Brain pericyte (primary cell): ENCODE measurements around the gene VAMP2.

Experiments
- DNase-seq: peaks from one replicate; pipeline ENCODE4 v3.0.0-alpha.2; 2012; ENCODE audit warnings: low read depth, low spot score

The VAMP2 gene, protein sequence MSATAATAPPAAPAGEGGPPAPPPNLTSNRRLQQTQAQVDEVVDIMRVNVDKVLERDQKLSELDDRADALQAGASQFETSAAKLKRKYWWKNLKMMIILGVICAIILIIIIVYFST

DNA sequence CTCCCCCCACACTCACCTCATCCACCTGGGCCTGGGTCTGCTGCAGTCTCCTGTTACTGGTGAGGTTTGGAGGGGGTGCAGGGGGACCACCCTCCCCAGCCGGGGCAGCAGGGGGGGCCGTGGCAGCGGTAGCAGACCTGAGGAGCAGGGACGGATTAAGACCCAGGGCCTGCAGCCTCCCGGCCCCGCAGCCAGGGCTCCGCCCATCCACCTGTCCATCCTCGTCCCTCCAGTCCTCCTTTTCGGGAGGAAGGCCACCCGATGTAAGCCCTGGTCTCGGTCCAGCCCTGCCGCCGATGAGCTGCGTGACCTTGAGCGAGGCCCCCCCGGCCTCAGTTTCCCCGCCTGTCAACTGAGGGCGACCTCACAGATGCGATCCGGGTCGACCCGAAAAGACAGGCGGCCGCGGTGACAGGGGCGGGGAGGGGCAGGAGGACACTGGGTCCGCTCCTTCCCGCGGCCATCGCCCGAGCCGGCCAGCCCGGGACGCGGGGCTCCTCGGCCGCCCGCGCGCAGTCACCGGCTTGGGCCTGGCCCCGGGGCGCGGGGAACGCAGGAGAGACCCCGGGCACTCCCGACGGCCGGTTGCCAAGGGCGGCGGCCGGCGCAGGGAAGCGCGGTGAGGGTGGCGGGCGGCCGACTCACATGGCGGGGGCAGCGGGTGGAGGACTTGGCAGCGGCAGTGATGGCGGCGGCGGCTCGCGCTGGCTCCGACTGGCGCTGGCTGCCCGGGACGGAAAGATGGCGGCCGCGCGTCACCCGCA lies at the start of gene VAMP2:
VAMP2 (minus strand) TSS at position 716 of the 764 bp plus-strand sequence; CDS start at position 647, 69 bp downstream.
- DNase-seq: no peak

- no peak for DNase-seq
Measured at GRCh38 chr17:8210761-8211458, 48.2 kb upstream of the VAMP2 start.

DNA sequence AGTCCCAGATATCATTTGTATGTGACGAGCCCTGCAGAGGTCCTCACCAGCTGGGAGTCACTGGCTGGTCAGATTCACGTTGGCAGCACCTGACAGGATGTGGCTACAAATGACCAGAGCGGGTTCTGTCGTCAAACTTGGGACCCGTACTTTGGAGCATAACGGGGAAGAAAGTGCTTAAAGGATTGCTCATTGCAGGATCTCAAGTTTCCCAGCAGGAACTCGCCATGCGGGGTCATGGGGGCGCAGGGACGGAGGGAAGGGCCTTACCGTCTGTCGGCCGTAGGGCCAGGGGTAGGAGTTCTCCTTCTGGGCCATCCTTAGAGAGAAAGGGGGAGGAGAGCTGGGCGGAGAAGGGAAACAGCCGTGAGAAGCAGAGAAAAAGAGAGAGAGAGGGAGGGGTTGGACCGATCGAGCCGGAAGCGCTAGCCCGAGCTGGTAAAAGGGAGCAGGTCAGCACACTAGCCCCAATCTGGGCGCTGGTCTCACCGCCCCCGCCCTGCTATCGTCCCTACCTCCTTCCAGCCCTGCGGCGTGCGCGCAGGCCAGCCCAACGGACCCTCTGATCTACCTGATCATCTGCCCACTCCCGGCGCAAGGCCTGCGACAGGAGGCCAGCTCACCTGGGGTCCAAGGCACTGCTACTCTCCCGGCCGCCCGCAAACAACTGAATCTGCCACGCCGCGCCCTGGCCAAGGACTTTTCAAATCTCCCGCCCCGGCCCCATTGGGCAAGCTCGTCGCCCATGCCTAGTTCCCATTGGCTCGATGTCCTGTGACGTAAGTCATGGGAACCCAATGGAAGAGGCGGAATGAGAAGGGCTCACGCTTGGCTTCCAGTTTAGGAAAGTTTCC lies 47.4 kb upstream of the VAMP2 start, which contains the start of gene AURKB:
AURKB (minus strand) TSS at position 669 of the 854 bp plus-strand sequence; CDS start at position 318, 351 bp downstream.
- DNase-seq: peak; percentile 72

- no peak for DNase-seq
Measured at GRCh38 chr17:8206536-8206935, 43.8 kb upstream of the VAMP2 start.

- no peak for DNase-seq
Measured at GRCh38 chr17:8204761-8205555, 42.2 kb upstream of the VAMP2 start.

- peak; percentile 72 for DNase-seq
Measured at GRCh38 chr17:8192070-8192815, 29.5 kb upstream of the VAMP2 start.

DNA sequence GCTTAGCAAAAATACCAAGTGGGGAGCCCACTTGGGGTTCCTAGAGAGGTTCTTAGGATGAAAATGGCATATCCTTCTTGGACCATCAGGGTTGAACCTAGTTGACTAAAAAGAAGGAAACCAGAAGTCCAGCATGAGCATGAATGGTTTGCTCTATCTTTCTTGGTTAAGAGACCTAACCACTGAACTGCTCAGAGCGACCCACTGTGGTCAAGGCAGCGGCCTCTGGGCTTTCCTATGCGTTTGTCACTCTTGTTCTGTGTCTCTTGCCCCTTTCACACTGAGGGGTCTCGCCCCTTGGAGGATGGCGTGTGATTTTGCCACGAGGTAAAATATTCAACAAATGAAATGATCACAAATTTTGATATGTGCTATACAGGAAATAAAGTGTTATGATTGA lies 27.8 kb upstream of the VAMP2 start:
- DNase-seq: no peak

- DNase-seq: peak; percentile 87
Measured at GRCh38 chr17:8189711-8190477, 27.1 kb upstream of the VAMP2 start, which contains the start of gene BORCS6. TSS of gene BORCS6 (minus strand) at chr17:8190180. CDS start at chr17:8190140, 40 bp downstream.

DNA sequence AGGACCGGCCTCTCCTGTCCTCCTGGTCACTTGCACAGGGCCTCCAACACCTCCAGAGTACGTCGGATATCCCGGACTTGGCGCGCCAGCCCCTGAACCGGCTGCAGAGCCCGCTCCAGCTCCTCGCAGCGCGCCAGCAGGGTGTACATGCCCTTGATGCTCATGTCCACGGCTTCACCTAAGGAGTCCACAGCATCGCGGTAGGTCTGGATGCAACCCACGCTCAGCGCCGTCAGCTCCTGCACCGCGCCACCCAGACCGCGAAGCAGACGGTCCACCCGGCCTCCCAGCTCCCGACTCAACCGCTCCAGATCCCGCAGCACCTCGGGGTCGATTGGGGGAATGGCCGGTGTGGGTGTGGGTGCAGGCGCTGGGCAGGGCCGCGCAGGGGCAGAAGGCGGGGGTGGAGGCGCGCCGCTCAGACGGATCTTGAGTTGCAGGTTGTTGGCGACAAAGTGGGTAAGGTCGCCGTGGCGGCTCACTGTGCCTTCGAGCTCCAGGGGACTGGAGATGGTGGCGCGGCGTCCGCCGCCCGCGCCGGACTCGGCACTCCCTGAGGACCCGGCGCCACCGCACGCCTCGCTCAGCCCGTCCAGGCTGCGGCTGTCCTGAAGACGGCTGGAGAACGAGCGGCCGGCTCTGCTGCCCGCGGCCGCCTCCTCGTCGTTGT lies 26.4 kb upstream of the VAMP2 start:
- DNase-seq: no peak

DNA sequence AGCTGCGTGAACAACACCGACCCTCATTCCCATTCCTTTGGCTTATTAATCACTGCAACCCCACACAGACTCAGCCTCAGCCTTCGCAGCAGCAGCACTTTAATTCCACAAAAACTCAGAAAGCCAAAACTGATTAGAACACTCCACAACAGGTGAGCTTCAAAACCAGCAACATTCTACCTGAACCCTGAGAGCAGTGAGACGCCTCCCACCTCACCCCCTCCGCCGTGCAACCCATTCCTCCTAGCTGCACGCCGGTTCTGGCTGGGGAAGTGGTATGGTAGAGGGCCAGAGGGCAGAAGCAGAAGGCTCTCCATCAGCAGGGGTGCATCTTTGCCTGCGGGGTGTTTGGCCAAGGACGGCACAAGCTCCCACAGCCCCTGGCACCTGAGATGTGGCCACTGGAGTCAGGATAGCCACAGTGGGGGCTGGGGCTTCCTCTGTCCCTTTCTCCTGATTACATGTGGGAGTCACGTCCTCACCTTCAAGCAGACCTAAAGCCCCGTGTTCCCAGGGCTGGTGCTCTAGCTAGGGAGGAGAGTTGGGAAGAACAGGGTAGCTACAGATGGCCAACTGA lies 25.6 kb upstream of the VAMP2 start:
- DNase-seq: no peak

DNA sequence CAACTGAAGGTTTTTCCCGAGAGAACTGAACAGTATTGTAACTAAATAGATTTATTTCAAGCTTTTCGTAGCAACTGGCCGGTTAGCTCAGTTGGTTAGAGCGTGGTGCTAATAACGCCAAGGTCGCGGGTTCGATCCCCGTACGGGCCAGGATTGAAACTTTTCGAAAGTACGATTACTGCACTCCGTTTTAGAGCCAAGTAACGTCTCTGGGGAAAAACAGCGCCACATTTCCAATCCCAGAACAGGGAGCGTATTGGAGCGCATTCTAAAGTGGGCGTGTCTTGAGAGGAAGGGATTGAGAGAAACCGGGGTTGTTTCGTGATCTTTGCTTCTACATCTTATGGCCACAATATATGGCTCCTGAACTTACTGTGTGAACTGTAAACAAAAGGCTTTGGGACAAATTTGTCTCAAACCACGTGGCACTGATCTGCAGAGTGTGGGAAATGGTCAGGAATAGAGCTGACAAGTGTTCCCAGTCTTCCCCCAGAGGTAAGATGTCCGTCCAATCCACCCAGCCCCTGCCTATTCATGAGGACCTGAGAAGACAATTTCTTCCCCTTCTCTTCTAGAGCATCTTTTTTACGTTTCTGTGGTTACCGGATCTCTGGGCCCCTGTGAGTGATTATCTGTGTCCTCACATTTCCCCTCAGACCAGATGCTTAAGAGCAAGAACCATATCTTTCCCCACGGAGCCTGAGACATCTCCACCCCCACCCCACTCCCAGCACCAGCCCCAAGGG lies 24.9 kb upstream of the VAMP2 start:
- DNase-seq: peak; percentile 96

DNA sequence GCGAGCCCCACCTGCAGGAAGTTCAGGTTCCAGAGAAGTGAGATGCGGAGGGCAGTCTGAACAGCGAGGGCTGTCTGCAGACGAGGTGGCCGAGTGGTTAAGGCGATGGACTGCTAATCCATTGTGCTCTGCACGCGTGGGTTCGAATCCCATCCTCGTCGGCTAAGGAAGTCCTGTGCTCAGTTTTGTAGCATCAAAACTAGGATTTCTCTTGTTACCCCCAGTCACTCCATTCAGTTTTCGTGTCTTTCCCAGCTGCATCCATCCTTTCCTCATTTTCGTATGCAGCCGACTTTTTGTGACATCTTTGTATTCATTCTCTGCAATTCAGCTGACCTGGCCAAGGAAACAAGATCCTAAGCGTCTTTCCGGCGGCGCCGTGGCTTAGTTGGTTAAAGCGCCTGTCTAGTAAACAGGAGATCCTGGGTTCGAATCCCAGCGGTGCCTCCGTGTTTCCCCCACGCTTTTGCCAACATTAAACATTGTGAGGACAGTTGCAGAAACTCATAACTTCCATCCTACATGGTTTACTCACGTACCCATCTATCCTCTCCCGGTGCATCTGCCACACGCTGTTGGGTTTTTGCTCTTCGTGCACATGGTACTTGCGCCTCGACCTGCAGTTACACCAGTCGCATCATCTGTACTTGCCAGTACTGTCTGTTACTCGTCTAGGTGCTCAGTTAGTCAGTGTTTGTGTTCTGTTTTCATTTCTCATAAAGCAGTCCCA lies 24.2 kb upstream of the VAMP2 start:
- peak; percentile 90 for DNase-seq

DNA sequence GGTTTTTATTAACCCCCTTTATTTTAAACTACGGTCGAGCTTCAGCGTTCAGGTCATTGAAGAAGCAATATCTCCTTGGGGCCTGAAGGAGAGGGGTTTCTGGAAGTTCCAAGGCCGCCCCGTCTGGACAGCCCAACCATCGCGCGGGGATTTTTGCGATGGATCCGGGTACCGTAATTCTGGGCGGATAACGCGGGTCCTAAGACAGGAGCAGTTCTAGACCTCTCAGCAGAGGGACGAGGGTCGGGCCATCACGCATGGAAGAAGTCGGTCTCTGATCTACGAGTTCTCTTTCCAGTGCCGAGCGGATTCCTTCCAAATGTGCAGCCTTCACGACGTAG lies 23.7 kb upstream of the VAMP2 start:
- no peak for DNase-seq

- DNase-seq: no peak
Measured at GRCh38 chr17:8185582-8186445, 23.1 kb upstream of the VAMP2 start.

DNA sequence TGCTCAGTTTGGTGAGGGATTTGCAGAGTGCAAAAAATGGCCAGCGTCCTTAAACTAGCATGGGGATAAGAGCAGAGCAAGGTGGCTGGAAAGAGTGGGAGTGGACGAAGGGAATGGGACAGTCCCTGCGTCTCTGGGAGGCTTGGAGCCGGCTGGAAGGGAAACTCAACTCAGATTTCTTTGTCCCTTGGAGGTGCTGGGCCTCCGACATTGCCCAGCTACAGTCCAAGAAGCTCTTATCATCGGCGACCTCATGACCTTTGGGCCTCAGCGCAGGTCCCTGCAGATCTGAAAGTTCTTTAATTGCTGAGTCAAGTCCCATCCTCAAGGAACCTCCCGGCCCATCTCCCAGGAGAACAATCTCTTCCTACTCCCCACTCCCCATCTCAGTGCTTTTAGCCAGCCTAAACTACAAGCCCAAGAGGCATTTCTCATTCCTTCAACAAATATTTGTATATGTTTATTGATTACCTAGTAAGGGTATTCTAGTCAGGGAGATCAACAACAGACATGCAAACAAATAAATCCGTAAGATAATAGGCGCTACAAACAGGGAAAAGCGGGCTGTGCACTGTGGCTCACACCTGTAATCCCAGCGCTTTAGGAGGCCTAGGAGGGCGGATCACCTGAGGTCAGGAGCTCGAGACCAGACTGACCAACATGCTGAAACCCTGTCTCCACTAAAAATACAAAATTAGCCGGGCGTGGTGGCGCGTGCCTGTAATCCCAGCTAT lies 14.4 kb upstream of the VAMP2 start:
- no peak for DNase-seq
